Keratinocyte (primary cell): ENCODE data around the gene AHNAK2. TPM values are rescaled to one million over a fixed set of nuclear protein-coding genes. Genes with fewer than 3 reads are reported as not detected.

Experiments
- DNase-seq: peaks from one replicate; pipeline ENCODE4 v3.0.0-alpha.2; 2011; ENCODE audit warnings: low read depth, missing footprints, low spot score
- FAIRE-seq: peaks from 2 replicates; lab custom pipeline; 2011; peaks lifted over from hg19 to GRCh38; lab: Jason Lieb, UNC
- H2AFZ ChIP-seq: 2 replicates; pipeline ENCODE4 v1.6.0; 2012; ENCODE audit warnings: low read length, control low read depth, inconsistent platforms; ENCODE audit not compliant: control insufficient read depth
- H3K27ac ChIP-seq: 2 replicates; pipeline ENCODE4 v1.5.1; 2011; ENCODE audit warnings: low read length; ENCODE audit not compliant: control insufficient read depth, insufficient read depth
- H3K27me3 ChIP-seq: 3 replicates; pipeline ENCODE4 v1.6.0; 2011; ENCODE audit warnings: low read length; ENCODE audit not compliant: control insufficient read depth, insufficient read depth; ENCODE audit errors: extremely low read depth
- H3K36me3 ChIP-seq, 2 experiments: 2 replicates in 1 of 2; 3 replicates in 1 of 2; pipeline ENCODE4 v1.5.1; 2011; ENCODE audit warnings: low read length in 2 of 2, mild to moderate bottlenecking in 1 of 2; ENCODE audit not compliant: control insufficient read depth in 2 of 2, insufficient read depth in 2 of 2; ENCODE audit errors: extremely low read depth in 1 of 2
- H3K4me1 ChIP-seq: 3 replicates; pipeline ENCODE4 v1.5.1; 2011; ENCODE audit warnings: low read length; ENCODE audit not compliant: control insufficient read depth, insufficient read depth; ENCODE audit errors: extremely low read depth
- H3K4me2 ChIP-seq: 3 replicates; pipeline ENCODE4 v1.6.0; 2011; ENCODE audit warnings: low read depth, low read length; ENCODE audit not compliant: control insufficient read depth, insufficient read depth; ENCODE audit errors: extremely low read depth
- H3K4me3 ChIP-seq, 3 experiments: fragments of 200-600 bp in 1 of 3; sonication (generic) in 1 of 3; 2 replicates in 2 of 3; 3 replicates in 1 of 3; pipeline ENCODE4 v1.5.1; 2011 to 2016; ENCODE audit warnings: low read length in 3 of 3, mild to moderate bottlenecking in 3 of 3, control low read depth in 2 of 3, inconsistent platforms in 1 of 3, low read depth in 1 of 3, mixed read lengths in 1 of 3, mixed run types in 1 of 3, moderate library complexity in 1 of 3; ENCODE audit not compliant: control insufficient read depth in 2 of 3, insufficient read depth in 2 of 3; ENCODE audit errors: extremely low read depth in 1 of 3
- H3K79me2 ChIP-seq: 2 replicates; pipeline ENCODE4 v1.6.0; 2012; ENCODE audit warnings: low read length; ENCODE audit not compliant: control insufficient read depth, insufficient read depth
- H3K9ac ChIP-seq: 3 replicates; pipeline ENCODE4 v1.6.0; 2011; ENCODE audit warnings: low read length; ENCODE audit not compliant: control insufficient read depth, insufficient read depth; ENCODE audit errors: extremely low read depth
- H3K9me1 ChIP-seq: 3 replicates; pipeline ENCODE4 v1.6.0; 2011; ENCODE audit warnings: low read length; ENCODE audit not compliant: control insufficient read depth, insufficient read depth; ENCODE audit errors: extremely low read depth
- H3K9me3 ChIP-seq: 2 replicates; pipeline ENCODE4 v1.5.1; 2012; ENCODE audit warnings: low read depth, low read length; ENCODE audit not compliant: control insufficient read depth
- H4K20me1 ChIP-seq: 3 replicates; pipeline ENCODE4 v1.6.0; 2011; ENCODE audit warnings: low read length; ENCODE audit not compliant: control insufficient read depth, insufficient read depth; ENCODE audit errors: extremely low read depth
- EZH2 ChIP-seq: IDR thresholded peaks from one replicate; pipeline ENCODE4 v1.6.1; 2012; ENCODE audit warnings: inconsistent platforms, mild to moderate bottlenecking, low read length, moderate library complexity
- dilution Hi-C: fragments of 300-500 bp; cut with MboI; formaldehyde crosslinking; loops from one replicate; pipeline ENCODE4 v1.7.0; 2020; ENCODE audit warnings: low sequenced_read_pairs; ENCODE audit not compliant: extremely low pct_ligation_motif_present
- polyA plus RNA-seq, 5 experiments: library from polyadenylated mRNA; depleted of rRNA in 3 of 5; stranded (reverse) in 3 of 5; stranded (forward) in 1 of 5; unstranded in 1 of 5; fragments of >200 nt; gene quantifications; 1 replicate in 1 of 5; 2 replicates in 3 of 5; 3 replicates in 1 of 5; pipeline versions ENCODE4 v1.2.1 to v1.2.3, GENCODE V29; 2011 to 2012; ENCODE audit warnings: missing spikeins in 2 of 5, low read depth in 1 of 5, low replicate concordance in 1 of 5
- TF ChIP-seq, protein P1 (sequence below), 3 experiments: IDR thresholded peaks in 1 of 3; conservative IDR thresholded peaks in 1 of 3; optimal IDR thresholded peaks in 1 of 3; 2 replicates in 2 of 3; 3 replicates in 1 of 3; pipeline versions ENCODE3 to v1.5.1; 2011; ENCODE audit warnings: low read length in 3 of 3, mild to moderate bottlenecking in 3 of 3, moderate library complexity in 2 of 3, control low read depth in 1 of 3, inconsistent platforms in 1 of 3; ENCODE audit not compliant: insufficient read depth in 2 of 3; ENCODE audit errors: extremely low read depth in 1 of 3

AHNAK2 gene
- polyA plus RNA-seq, 1 donor (not counting 4 experiments of a cell fraction or from before 2014, with no cell fraction given): 164 TPM

DNA sequence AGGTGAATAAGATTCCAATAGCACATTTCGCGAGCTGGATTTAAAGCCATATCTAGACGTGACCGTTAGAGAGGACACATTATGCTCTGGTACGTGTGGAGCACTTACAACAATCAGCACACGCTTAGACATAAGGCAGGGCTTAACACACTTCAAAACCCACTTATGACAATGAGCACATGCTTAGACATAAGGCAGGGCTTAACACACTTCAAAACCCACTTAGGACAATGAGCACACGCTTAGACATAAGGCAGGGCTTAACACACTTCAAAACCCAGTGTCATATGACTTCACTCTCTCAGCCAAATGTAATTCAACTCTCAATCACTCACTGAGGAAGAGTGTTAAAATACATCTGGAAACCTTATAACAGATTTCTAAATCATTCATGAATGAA lies 64.7 kb downstream of the AHNAK2 start:
- H3K9me1 ChIP-seq: no peaks in the 10 kb centered on the region
- no peak overlapping the region for H3K4me2 ChIP-seq
- DNase-seq (no peak), FAIRE-seq (no peak)
- no peak overlapping the region for H3K9ac ChIP-seq
- dilution Hi-C loops: no loop called here
- no peaks in the 10 kb centered on the region for H3K9me3 ChIP-seq
- H3K79me2 ChIP-seq: no peaks in the 10 kb centered on the region
- TF ChIP-seq EZH2: no peak
- TF ChIP-seq, protein P1, sequence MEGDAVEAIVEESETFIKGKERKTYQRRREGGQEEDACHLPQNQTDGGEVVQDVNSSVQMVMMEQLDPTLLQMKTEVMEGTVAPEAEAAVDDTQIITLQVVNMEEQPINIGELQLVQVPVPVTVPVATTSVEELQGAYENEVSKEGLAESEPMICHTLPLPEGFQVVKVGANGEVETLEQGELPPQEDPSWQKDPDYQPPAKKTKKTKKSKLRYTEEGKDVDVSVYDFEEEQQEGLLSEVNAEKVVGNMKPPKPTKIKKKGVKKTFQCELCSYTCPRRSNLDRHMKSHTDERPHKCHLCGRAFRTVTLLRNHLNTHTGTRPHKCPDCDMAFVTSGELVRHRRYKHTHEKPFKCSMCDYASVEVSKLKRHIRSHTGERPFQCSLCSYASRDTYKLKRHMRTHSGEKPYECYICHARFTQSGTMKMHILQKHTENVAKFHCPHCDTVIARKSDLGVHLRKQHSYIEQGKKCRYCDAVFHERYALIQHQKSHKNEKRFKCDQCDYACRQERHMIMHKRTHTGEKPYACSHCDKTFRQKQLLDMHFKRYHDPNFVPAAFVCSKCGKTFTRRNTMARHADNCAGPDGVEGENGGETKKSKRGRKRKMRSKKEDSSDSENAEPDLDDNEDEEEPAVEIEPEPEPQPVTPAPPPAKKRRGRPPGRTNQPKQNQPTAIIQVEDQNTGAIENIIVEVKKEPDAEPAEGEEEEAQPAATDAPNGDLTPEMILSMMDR (optimal IDR thresholded peaks at IDR 0.05 in 1 of 3, IDR thresholded peaks at IDR 0.05 in 1 of 3, conservative IDR thresholded peaks at IDR 0.05 in 1 of 3; ENCODE audit: extremely low read depth in 1 of 3, insufficient read depth in 2 of 3, low read length in 3 of 3): no peak
- H4K20me1 ChIP-seq: no peaks in the 10 kb centered on the region
- no peaks in the 10 kb centered on the region for H3K4me1 ChIP-seq
- H3K27ac ChIP-seq: no peak overlapping the region
- H3K36me3 ChIP-seq: no peaks in the 10 kb centered on the region
- no peak overlapping the region for H3K4me3 ChIP-seq
- H3K27me3 ChIP-seq: no peaks in the 10 kb centered on the region
- H2AFZ ChIP-seq: no peak overlapping the region

DNA sequence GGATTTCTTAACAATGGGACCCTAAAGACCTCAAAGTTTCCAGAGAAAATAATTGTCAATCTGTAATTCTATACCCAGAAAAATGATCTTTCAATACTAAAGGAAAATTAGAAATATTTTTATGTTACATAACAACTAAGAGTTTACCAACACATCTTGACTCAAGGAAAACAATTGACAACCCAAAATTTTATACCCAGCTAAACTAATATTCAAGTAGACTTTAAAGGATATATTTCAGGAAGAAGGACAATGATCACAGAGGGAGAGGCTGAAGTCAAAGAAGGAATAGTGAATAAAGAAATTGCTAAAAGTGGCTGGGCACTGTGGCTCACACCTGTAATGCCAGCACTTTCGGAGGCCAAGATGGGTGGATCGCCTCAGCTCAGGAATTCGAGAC lies 66.1 kb downstream of the AHNAK2 start:
- FAIRE-seq (no peak), DNase-seq (no peak)
- no peak for TF ChIP-seq EZH2
- TF ChIP-seq, protein P1 (optimal IDR thresholded peaks at IDR 0.05 in 1 of 3, IDR thresholded peaks at IDR 0.05 in 1 of 3, conservative IDR thresholded peaks at IDR 0.05 in 1 of 3; ENCODE audit: extremely low read depth in 1 of 3, insufficient read depth in 2 of 3, low read length in 3 of 3): no peak
- dilution Hi-C loops: no loop called here
- Histone ChIP-seq H3K4me2 (no peak overlapping the region), H3K27me3 (peaks cover 2% of the 10 kb centered on the region), H2AFZ (no peak overlapping the region), H3K4me3 (no peak overlapping the region), H3K4me1 (no peaks in the 10 kb centered on the region), H3K9me1 (no peaks in the 10 kb centered on the region), H3K27ac (no peak overlapping the region), H4K20me1 (no peaks in the 10 kb centered on the region), H3K9ac (no peak overlapping the region), H3K9me3 (no peaks in the 10 kb centered on the region), H3K36me3 (no peaks in the 10 kb centered on the region), H3K79me2 (no peaks in the 10 kb centered on the region)
